B cell (primary cell): ENCODE measurements around the gene SHISA2.

Experiments used
- EZH2 ChIP-seq: IDR thresholded peaks from 2 replicates; pipeline ENCODE4 v1.6.1; 2012; ENCODE audit warnings: borderline replicate concordance, low read depth, mild to moderate bottlenecking, moderate library complexity, low read length; ENCODE audit not compliant: insufficient read depth, poor library complexity, severe bottlenecking
- TF ChIP-seq, protein P1 (sequence below): fragments of 200-600 bp; IDR thresholded peaks from one replicate; pipeline ENCODE4 v1.8.0; 2022; ENCODE audit warnings: antibody characterized with exemption, mild to moderate bottlenecking

DNA sequence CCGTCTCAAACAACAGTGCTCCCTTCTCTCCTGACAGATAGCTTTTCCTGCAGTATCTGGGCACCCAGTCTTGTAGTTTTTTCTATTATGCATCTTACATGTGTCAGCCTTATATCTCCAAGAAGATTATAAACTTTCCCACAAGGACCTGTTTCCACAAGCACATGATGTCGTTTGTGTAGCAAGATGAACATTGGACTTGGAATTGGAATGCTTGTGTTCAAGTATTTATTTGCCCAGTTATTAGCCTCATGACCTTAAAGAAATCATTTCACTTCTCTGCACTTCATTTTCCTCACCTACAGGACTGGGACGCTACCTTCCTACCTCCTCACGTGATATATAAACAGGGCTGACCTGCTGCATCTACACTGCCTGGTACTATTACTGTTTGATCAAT is 21.5 kb downstream of the SHISA2 start:
- TF ChIP-seq, protein P1, sequence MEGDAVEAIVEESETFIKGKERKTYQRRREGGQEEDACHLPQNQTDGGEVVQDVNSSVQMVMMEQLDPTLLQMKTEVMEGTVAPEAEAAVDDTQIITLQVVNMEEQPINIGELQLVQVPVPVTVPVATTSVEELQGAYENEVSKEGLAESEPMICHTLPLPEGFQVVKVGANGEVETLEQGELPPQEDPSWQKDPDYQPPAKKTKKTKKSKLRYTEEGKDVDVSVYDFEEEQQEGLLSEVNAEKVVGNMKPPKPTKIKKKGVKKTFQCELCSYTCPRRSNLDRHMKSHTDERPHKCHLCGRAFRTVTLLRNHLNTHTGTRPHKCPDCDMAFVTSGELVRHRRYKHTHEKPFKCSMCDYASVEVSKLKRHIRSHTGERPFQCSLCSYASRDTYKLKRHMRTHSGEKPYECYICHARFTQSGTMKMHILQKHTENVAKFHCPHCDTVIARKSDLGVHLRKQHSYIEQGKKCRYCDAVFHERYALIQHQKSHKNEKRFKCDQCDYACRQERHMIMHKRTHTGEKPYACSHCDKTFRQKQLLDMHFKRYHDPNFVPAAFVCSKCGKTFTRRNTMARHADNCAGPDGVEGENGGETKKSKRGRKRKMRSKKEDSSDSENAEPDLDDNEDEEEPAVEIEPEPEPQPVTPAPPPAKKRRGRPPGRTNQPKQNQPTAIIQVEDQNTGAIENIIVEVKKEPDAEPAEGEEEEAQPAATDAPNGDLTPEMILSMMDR: no peak
- no peak for TF ChIP-seq EZH2
